Immature natural killer cell (primary cell): ENCODE results near the gene ATP5F1E. TPM values are rescaled to one million over a fixed set of nuclear protein-coding genes. Genes with fewer than 3 reads are reported as not detected.
A peak's percentile ranks its signal among the peaks of the same experiment; 100 is the strongest.
"Not testable (repeated sequence)": the region's sequence is repeated elsewhere in the genome, so short reads cannot be mapped to it uniquely, and the experiment has no call there.

Experiments used
- DNase-seq, 3 donors: peaks; one replicate each; pipeline ENCODE4 v3.0.0; 2022; ENCODE audit warnings: mixed read lengths in 1 of 3
- H3K27ac Mint-ChIP-seq, 6 donors: one replicate each; pipeline ENCODE4 v1.8.0; 2020; ENCODE audit warnings: mixed read lengths in 6 of 6, mild to moderate bottlenecking in 5 of 6, inconsistent platforms in 4 of 6, moderate library complexity in 3 of 6
- H3K27me3 Mint-ChIP-seq, 3 donors: one replicate each; pipeline ENCODE4 v1.8.0; 2020 to 2021; ENCODE audit warnings: low read depth in 3 of 3, mild to moderate bottlenecking in 3 of 3, mixed read lengths in 3 of 3, moderate library complexity in 3 of 3, inconsistent platforms in 1 of 3
- H3K36me3 Mint-ChIP-seq, 3 donors: one replicate each; pipeline ENCODE4 v1.8.0; 2020; ENCODE audit warnings: mixed read lengths in 3 of 3, inconsistent platforms in 2 of 3, mild to moderate bottlenecking in 2 of 3
- H3K4me1 Mint-ChIP-seq, 2 donors: one replicate each; pipeline ENCODE4 v1.8.0; 2020; ENCODE audit warnings: inconsistent platforms in 2 of 2, mild to moderate bottlenecking in 2 of 2, mixed read lengths in 2 of 2, moderate library complexity in 1 of 2
- H3K4me3 Mint-ChIP-seq, 5 donors: one replicate each; pipeline ENCODE4 v1.8.0; 2020; ENCODE audit warnings: mild to moderate bottlenecking in 5 of 5, mixed read lengths in 5 of 5, inconsistent platforms in 3 of 5, moderate library complexity in 3 of 5
- H3K9me3 Mint-ChIP-seq, 6 donors: one replicate each; pipeline ENCODE4 v1.8.0; 2020; ENCODE audit warnings: mild to moderate bottlenecking in 6 of 6, mixed read lengths in 6 of 6, inconsistent platforms in 4 of 6, moderate library complexity in 3 of 6
- polyA plus RNA-seq, 3 donors: library from polyadenylated mRNA; unstranded; fragments of 300-500 nt; fragmentation: Illumina TruSeq; gene quantifications; one replicate each; pipeline ENCODE4 v1.2.3, GENCODE V29; 2021

Gene ATP5F1E
- polyA plus RNA-seq, 3 donors from 2014 or later = 43.3 to 138 (median 91.7) TPM

DNA sequence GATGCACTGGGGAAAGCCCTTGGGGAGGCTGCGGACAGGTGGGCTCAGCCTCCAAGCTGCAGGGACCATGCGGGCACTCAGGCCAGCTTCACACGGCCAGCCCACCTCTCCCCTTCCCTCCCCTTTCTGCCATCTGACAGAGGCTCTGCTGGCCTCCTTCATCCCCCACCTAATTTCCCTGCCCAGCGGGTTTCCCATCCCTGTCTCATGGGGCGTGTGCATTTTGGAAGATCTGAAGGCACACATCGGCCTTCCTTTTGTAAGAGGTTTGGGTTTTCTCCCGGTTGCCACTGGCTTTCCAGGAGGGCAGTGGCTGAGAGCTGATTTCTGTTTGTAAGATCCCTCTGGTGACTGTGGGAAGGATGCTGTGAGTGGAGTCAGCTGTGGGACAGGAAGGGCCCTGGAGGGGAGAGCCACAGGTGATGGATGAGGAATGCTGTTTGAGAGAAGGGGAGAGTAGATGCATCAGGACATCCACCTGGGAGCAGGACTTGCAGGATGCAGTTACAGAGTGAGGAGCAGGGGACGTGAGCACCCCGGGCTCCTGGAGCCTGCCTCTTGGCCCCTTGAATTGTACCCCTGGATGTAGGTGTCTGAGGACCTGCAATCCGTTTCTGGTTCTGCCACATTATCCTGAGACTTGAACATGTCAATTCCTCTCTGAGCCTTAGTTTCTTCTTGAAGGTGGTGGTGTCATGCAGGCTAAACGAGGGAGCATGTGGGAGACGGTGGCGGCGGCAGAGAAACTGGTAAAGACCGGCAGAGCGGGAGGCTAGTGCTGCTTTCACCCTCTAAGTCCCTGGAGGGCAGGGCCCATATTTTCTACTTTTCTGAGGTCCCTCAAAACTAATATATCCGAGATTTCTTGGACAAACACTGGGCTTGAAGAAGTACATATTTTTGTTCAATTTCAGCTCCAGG is 18.8 kb downstream of the ATP5F1E start:
- H3K36me3 Mint-ChIP-seq = peaks cover 0 to 8% (median 3%) of the 10 kb centered on the region in 3 donors
- peaks cover 0 to 4% (median 3%) of the 10 kb centered on the region in 3 donors for H3K27me3 Mint-ChIP-seq
- H3K27ac Mint-ChIP-seq = peak overlapping the region in 1 of 6 donors; percentile 20
- H3K4me3 Mint-ChIP-seq = peak overlapping the region in 1 of 5 donors; percentile 6
- H3K9me3 Mint-ChIP-seq = no peaks in the 10 kb centered on the region
- no peak for DNase-seq
- peaks cover 33 to 35% of the 10 kb centered on the region in 2 donors for H3K4me1 Mint-ChIP-seq

DNA sequence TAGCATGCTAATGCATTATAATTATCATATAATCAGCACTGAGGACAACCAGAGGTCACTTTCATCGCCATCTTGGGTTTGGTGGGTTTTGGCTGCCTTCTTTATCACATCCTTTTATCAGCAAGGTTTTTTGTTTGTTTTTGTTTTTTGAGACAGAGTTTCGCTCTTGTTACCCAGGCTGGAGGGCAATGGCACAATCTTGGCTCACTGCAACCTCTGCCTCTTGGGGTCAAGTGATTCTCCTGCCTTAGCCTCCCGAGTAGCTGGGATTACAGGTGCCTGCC is 20.3 kb downstream of the ATP5F1E start:
- not testable (repeated sequence) for H3K27ac Mint-ChIP-seq, H3K36me3 Mint-ChIP-seq, H3K4me3 Mint-ChIP-seq

DNA sequence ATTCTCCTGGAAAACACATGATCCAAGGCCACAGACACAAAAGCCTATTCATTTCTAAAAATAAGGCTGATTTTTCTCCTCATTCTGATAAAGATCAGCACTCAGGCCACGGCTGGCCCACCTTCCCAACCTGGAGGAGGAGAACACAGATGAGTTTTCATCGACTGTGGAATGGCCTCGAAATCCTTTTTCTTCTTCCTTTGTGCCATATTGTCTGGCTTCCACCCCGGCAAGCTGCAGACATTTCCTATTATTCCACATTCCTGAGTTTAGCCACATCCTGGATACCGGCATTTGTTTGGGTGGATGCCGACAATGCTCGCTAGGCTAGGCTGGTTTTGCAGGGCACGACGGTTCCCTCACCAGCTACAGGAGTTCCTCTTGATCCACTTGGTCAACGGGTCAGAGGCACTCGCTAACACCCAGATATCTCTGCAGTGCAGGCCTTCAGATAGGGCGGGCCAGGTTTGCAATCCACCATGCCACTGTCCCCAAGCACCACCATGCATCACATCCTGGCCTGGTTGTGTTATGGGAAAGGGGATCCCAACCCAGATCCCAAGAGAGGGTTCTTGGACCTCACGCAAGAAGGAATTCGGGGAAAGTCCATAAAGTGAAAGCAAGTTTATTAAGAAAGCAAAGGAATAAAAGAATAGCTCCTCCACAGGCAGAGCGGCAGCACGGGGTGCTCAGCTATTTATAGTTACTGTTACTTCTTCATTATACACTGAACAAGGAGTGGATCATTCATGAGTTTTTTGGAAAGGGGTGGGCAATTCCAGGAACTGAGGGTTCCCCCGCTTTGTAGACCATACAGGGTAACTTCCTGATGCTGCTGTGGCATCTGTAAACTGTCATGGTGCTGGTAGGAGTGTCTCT is 20.9 kb downstream of the ATP5F1E start:
- Mint-ChIP-seq H3K36me3 (peaks cover 0 to 8% (median 3%) of the 10 kb centered on the region in 3 donors), H3K4me3 (no peak overlapping the region), H3K27ac (no peak overlapping the region), H3K27me3 (peaks cover 0 to 4% (median 3%) of the 10 kb centered on the region in 3 donors), H3K4me1 (peaks cover 21 to 25% of the 10 kb centered on the region in 2 donors), H3K9me3 (no peaks in the 10 kb centered on the region)
- no peak for DNase-seq

More for the DNA sequence above, 20.3 kb downstream of the ATP5F1E start:
- not testable (repeated sequence) for DNase-seq, H3K9me3 Mint-ChIP-seq, H3K27me3 Mint-ChIP-seq
- H3K4me1 Mint-ChIP-seq = peaks cover 26 to 30% of the 10 kb centered on the region in 2 donors

DNA sequence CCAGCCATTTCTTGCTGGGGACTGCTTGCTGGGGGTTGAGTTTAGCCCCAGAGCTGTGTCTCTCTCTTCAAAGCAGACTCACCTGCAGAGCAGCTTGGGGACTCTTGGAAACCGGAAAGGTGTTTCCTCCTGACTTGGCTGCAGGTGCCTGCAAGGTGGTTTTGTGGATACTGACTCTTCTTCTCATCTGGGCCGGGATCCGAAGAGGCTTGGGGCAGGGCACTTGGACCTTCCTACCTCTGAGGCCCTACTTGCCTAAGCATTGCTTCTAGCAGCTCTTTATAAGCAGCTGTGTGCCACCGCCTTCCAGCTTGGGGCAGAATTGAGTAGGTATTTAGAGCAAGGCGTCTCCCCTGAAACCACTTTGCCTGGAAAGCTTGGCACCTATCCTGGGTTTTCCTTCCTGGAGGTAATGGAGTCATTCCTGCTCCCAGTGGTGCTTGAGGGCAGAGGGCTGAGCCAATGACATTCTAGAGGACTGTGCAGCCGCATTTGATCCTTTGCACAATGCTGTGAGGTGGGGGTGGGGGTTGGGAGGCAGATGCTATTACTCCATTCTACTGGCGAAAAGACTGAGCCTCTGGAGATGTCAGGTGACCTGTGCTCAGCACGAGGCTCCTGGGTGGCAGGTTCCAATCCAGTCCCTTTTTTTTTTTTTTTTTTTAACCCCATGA is 21.7 kb downstream of the ATP5F1E start:
- Mint-ChIP-seq H3K9me3 (no peaks in the 10 kb centered on the region), H3K4me1 (peaks cover 26 to 30% of the 10 kb centered on the region in 2 donors), H3K27ac (no peak overlapping the region), H3K27me3 (peaks cover 0 to 4% (median 2%) of the 10 kb centered on the region in 3 donors), H3K36me3 (peaks cover 0 to 8% (median 3%) of the 10 kb centered on the region in 3 donors), H3K4me3 (no peak overlapping the region)
- DNase-seq = no peak

DNA sequence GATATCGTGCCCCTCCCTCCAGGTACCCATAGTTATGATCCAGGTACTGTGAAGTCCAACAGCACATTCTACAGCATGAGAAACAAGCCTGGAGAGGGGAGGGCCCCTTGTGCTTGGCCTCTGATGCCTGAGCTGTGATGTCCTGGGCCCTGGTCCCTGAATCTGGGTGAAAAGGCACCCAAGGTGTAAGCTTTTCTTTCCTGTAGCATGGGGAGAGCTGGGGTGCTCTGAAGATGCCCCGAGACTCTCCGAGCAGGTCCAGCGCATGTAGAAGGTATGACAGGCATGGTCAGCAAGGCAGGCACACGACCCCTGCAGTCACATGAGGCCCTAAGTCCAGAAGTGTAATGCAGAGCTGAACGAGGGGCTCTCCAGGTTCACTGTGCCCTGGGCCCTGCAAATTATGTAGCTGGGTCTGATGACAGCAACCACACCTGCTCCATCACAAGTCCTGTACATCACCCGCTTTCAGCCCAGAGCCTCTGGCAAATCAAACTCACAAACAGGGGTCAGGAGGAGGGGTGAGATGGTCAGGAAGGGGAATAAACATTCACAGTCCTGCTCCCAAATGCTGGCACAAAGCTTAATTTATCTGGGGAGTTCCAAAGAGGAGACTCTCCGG is 23.3 kb downstream of the ATP5F1E start:
- H3K36me3 Mint-ChIP-seq = peaks cover 0 to 8% (median 0%) of the 10 kb centered on the region in 3 donors
- peaks cover 31 to 35% of the 10 kb centered on the region in 2 donors for H3K4me1 Mint-ChIP-seq
- peak overlapping the region in 3 of 5 donors; percentile 32 to 81 (median 65) for H3K4me3 Mint-ChIP-seq
- H3K27ac Mint-ChIP-seq = no peak overlapping the region
- H3K27me3 Mint-ChIP-seq = peaks cover under 1 to 4% (median 2%) of the 10 kb centered on the region in 3 donors
- no peak for DNase-seq
- H3K9me3 Mint-ChIP-seq = no peaks in the 10 kb centered on the region

DNA sequence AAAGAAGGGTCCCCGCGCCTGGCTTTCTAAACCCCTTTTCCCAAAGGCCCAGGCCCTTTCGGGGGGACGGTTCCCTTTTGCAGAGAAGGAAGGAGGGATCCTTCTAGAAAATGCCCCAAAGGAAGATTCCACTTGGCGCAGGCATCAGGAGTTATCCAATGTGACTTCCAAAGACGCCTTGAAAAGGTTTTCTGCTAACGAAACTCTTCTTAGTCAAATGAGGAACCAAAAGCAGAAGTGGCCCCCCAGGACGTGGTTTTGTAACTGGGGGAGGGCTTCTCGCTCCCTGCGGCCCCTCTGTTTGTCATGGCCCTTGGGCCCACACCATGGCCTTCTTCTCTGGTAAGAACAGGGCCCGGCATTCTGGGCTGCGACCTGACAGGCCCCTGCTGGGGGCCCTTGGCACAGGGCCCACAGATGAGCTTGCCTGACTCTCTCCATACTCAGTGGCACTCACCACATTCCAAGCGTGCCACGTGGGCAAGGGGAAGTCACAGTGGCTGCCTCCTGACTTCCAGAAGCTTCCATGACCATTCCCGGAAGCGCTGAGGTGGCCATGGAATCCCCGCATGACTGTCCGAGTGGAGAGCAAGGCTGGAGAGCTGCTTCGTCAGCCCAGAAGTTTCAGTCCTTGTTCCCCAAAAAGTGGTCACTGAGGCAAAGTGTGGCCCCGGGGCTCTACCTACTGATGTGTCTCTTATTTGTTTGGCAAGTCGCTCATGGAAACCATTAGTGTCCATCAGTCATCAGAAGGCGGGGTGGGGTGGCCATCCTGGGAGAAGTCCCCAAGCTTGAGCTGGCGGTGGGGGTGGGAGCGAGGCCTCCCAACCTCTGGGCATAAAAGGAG is 24.2 kb downstream of the ATP5F1E start:
- no peaks in the 10 kb centered on the region for H3K9me3 Mint-ChIP-seq

DNA sequence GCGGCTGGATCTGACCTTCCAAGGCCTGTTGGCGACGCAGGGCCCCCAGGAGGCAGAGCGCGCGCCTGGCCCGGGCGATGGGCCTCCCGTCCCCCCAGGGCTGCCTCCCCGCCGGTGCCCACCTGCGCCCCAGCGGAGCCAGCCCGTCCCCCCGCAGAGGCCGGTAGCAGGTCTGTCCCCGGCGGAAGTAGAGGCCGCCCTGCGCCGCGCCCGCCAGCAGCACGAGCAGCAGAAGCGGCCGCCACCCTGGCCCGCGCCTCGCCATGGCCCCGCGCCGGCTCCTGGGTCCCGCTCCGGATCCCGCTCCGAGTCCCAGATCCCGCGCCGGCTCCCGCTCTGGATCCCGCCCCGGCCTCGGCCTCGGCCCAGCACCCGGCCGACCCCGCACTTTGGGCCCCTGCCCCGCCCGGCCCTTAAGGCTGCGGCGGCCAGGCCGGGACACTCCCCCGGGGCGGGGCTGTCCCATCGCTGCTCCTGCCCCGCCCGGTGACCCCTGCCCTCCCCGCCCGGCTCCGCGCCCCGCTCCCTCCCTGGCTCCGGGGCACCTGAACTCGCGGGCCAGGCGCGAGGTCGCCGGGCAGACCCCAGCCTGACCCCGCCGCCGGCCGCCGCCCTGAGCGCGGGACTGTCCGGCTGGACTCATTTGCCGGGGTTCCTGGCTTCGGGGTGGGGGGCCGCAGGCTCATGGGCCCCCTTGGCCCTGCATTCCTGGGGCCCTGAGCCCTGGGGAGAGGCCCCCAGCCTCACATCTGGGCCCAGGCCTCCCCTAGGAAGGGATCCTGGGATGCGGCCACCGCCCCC is 25.1 kb downstream of the ATP5F1E start, which contains the start of gene CTSZ:
CTSZ (minus strand) TSS at position 391 of the 801 bp plus-strand sequence; CDS start at position 265, 126 bp downstream.
- Mint-ChIP-seq H3K4me1 (peaks cover 33 to 36% of the 10 kb centered on the region in 2 donors), H3K4me3 (peak within 1 kb of the TSS; percentile 75 to 85 (median 77)), H3K27me3 (peaks cover 0 to 4% (median 2%) of the 10 kb centered on the region in 3 donors), H3K27ac (peak within 1 kb of the TSS in 4 of 6 donors; percentile 23 to 72 (median 32)), H3K9me3 (no peaks in the 10 kb centered on the region), H3K36me3 (no peaks in the 10 kb centered on the region)
- DNase-seq = peak; percentile 42 to 51 (median 48)

More for the DNA sequence above, 24.2 kb downstream of the ATP5F1E start:
- Mint-ChIP-seq H3K36me3 (peaks cover 0 to 3% (median 0%) of the 10 kb centered on the region in 3 donors), H3K4me1 (peaks cover 30 to 33% of the 10 kb centered on the region in 2 donors), H3K4me3 (peak overlapping the region; percentile 70 to 85 (median 77)), H3K27me3 (peaks cover 0 to 4% (median 2%) of the 10 kb centered on the region in 3 donors), H3K27ac (peak overlapping the region in 3 of 6 donors; percentile 28 to 72 (median 36))
- DNase-seq = no peak

DNA sequence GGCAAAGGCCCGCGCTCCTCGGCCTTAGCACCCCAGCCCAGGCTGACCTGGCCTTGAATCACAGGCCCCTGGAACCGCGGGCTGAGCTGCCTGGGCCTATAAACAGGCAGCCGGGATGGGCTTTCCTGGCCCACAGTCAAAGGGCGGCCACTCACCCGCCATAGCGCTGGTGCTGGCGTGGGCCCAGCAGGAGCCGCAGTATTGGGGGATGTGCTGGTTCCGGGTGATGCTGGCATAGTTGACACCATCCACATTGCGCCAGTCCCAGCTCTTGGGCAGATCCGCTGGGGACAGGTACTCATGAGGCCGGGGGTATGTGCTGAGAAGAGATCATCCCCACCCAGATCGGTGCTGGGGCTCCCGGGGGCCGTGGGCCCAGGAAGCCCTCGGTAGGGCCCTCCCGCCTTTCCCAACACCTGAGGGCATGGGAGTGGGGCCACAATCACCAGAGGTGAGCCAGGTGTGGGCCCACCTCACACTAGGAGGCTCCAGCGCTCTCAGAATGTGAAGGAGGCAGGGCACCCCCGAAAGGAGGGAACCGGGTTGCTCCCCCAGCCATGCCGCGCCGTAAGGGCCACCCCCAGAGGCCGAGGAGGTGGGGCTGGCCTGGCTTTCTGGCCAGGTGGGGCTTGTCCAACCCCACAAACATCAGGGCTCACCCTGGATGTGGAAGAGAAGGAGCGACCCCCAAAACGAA is 25.8 kb downstream of the ATP5F1E start:
- Mint-ChIP-seq H3K36me3 (no peaks in the 10 kb centered on the region), H3K27ac (peak overlapping the region in 1 of 6 donors; percentile 23), H3K4me1 (peaks cover 33 to 36% of the 10 kb centered on the region in 2 donors), H3K27me3 (peaks cover 0 to 4% (median 2%) of the 10 kb centered on the region in 3 donors), H3K4me3 (peak overlapping the region; percentile 72 to 76 (median 75)), H3K9me3 (no peaks in the 10 kb centered on the region)
- no peak for DNase-seq

DNA sequence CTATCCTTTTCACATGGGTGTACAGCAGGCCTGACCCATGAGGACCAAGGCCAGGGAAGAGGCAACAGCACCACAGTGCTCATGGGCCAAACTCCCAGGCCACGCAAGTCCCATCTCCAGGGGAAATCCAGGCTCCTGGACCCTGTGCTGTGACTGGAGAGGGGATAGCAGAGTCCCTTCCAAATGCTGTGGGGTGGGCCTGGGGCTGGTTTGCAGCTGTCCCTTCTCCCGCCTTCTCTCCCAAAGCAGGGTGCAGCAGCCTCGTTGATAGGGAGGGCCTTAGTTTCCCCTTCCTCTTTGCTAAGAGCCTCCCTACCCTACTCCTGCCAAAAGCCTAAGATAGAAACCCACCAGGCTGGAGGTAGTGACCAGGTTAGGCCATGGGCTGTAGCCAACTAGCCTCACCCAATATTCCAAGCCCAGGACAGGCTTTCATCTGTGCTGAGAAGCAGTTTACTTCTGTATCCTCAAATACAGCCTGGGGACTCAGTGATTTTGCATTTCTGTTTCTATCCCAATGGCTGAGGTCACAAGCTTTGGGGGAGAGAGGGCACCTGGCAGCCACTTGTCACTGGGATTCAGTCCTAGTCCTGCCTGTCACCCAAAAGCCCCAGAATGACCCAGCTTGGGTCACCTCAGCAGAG is 26.5 kb downstream of the ATP5F1E start:
- no peaks in the 10 kb centered on the region for H3K9me3 Mint-ChIP-seq
- no peaks in the 10 kb centered on the region for H3K36me3 Mint-ChIP-seq
- H3K27me3 Mint-ChIP-seq = peaks cover 0 to 2% (median 0%) of the 10 kb centered on the region in 3 donors
- H3K4me1 Mint-ChIP-seq = peaks cover 33 to 36% of the 10 kb centered on the region in 2 donors
- no peak for DNase-seq
- H3K4me3 Mint-ChIP-seq = peak overlapping the region; percentile 72 to 77 (median 75)
- peak overlapping the region; percentile 36 to 84 (median 68) for H3K27ac Mint-ChIP-seq

DNA sequence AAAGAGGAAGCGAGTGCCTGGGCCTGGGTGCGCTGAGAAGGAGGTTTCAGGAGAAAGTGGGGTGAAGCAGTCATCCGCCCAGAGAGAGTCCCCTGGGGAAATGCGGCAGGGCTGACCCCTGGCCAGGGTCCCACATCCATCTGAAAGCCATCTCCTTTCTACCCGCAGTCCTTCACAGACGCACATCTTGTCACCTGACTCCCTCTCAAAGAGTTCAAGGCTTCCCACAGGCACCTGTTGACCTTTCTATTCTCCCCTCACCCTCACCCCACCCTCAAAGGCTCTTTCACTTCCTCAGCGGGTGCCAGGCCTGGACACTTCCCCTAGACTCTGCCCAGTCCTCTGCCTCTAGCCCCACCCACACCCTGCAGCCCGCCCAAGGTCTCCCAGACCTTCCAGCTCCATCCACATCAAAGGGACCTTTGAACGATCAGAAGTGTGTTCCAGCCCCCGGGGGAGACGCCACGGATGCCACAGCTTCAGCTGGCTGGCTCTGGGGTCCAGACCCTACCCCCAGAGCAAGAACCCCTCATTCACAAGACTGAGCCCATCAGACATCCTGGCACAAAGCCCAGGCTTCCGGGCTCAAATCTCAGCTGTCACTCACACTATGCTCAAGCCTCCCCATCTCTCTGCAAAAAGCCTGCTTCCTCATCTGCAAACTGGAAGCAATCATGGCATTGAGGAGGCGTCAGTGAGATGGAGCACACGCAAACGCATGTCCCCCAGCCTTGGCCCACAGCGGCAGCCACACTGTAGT is 27.2 kb downstream of the ATP5F1E start:
- peak overlapping the region; percentile 36 to 84 (median 68) for H3K27ac Mint-ChIP-seq
- peaks cover 0 to 2% (median 0%) of the 10 kb centered on the region in 3 donors for H3K27me3 Mint-ChIP-seq
- peaks cover 33 to 36% of the 10 kb centered on the region in 2 donors for H3K4me1 Mint-ChIP-seq
- DNase-seq = peak; percentile 21 to 34 (median 32)
- H3K4me3 Mint-ChIP-seq = peak overlapping the region; percentile 66 to 77 (median 75)
- no peaks in the 10 kb centered on the region for H3K36me3 Mint-ChIP-seq
- H3K9me3 Mint-ChIP-seq = no peaks in the 10 kb centered on the region
